ENCODE measurements around the gene ST6GALNAC3.

GRCh38 chr1:76511558-76512179 lies 437.1 kb downstream of the ST6GALNAC3 start:
- TF ChIP-seq CTCF (IDR thresholded peaks at IDR 0.05; ENCODE audit: low read depth, low read length, poor library complexity, severe bottlenecking) (no peak), EZH2phosphoT487 (IDR thresholded peaks at IDR 0.05; ENCODE audit: borderline replicate concordance, low read length) (no peak)
